Right renal pelvis (tissue), 4 donors: ENCODE results near the gene SSRP1. TPM values are rescaled to one million over a fixed set of nuclear protein-coding genes. Genes with fewer than 3 reads are reported as not detected.
"Not testable (repeated sequence)": the region's sequence is repeated elsewhere in the genome, so short reads cannot be mapped to it uniquely, and the experiment has no call there.

Source experiments
- DNase-seq, 4 donors: peaks; one replicate each; pipeline ENCODE4 v3.0.0-alpha.2; 2013; ENCODE audit warnings: low read depth in 4 of 4, low spot score in 3 of 4, missing footprints in 1 of 4
- polyA plus RNA-seq, 4 donors: library from polyadenylated mRNA; unstranded; fragments of 120-200 nt; gene quantifications; one replicate each; pipeline ENCODE4 v1.2.1, GENCODE V29; 2013; ENCODE audit not compliant: insufficient read length in 4 of 4

SSRP1 gene
- polyA plus RNA-seq, 4 donors: 166 to 176 (median 173) TPM

DNA sequence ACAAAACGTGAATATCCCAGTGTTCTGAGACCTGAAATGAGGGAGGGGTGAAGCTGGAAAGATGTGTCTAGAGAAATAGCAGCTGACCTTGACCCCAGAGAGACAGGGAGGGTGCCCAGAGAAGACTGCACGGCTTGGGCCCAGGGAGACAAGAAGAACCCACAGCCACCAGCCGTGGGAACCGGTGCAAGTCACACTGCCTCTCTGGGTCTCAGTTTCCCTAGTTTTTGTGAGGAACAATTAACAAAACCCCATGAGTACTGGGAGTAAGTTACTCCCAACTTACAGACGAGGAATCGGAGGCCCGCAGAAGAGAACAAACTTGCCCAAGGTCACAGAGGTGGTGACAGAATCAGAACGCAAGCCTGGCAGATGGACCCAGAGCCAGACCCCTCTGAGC lies 30.2 kb downstream of the SSRP1 start:
- DNase-seq: no peak

DNA sequence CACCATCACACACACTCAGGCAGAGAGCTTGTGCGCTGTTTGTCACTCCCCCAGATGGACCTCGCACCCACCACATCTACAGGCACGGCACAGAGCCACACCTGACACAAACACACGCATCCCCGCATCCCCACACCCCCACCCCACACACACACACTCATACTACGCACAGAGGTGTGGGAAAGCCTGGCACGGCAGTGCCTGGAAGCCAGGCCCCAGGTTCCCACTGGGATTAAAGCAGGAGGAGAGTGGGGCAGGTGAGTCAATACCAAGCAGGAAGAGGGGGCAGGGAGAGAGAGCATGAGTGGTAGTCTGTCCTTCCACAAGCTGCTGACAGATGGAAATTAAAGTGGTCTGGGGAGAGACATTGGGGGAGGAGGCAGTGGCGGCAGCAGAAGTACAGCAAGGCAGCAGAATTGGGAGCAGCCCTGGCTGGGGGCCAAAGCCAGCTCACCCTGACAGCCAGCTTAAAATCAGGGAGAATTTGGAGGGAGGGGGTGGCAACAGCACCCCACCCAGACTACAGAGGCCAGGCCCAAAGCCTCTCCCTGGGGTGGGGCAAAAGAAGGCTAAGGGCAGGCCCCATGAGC lies 31.6 kb downstream of the SSRP1 start:
- no peak for DNase-seq

DNA sequence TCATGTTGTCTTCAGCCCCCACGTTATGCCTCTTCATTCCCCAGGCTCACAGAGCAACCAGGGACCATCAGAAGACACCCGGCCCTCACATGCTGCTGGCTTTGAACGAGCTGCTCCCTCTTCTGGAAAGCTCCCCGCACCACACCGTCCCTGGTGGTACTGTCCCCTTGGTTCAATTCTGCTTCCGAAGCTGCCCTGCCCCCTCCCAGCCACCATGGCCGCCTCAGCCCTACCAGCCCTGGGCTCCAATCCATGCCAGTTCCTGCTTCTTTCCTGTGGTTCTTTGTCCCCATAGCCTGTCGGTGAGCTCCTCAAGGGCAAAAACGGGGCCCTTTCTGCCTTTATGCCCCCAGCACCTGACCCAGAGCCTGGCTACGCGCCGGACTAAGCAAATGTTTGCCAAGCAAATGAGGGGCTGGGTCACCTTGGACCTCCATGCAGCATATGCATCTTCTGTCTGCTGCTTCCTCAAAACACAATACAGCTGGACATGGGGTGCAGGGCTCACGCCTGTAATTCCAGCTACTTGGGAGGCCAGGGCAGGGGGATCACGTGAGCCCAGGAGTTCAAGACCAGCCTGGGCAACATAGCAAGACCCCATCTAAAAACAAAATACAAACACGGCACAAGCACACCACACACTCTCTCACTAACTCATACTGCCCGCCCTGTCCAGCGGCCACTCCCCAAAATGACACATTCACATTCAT lies 32.3 kb downstream of the SSRP1 start:
- DNase-seq: no peak

- DNase-seq: no peak
Observed at GRCh38 chr11:57302489-57302888, 33.2 kb downstream of the SSRP1 start.

GRCh38 chr11:57301711-57302423 lies 33.8 kb downstream of the SSRP1 start:
- no peak for DNase-seq

DNA sequence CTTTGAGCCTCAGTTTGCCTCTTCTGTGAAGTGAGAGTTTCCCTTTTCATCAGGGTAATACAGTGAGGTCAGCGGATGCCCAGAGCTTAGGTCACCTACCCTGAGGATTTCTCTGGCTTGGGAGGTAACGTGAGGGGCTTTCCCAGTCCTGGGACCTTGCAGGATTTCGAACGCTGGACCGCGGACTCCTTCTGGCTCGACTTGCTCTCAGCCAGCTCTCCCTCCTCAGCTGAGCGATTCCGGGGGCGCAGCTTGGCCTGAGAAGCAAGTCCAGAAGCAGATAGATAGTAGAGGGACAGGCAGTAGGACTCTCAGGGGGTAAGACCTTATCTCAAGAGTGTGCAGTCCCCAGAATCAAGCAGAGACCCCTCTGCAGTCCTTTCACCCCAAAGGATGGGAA lies 34.9 kb downstream of the SSRP1 start:
- no peak for DNase-seq

DNA sequence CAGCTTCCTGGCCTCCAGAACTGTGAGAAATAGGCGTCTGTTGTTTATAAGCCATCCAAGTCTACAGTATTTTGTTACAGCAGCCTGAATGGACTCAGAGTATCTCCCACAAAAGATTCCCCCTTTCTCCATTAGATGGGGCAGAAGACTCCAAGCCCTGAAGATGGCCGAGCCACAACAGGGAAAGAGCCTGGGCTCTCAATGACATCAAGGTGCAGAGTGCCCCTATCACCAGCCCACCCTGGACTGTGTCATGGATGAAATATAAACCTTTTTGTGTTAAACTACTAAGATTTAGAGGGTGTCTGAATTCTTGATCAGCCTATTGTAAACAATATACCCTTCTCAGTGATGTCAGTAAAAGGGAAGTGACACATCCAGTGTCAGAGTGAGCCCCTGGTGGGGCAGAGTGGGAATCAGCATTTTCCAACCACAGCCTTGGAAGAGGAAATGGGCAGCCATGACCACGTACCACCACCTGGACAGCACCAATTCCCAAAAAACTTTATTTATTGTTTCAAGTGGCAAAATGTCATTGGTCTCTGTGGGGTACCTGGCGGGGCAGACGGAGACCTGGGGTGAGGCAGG lies 36.4 kb downstream of the SSRP1 start:
- no peak for DNase-seq

DNA sequence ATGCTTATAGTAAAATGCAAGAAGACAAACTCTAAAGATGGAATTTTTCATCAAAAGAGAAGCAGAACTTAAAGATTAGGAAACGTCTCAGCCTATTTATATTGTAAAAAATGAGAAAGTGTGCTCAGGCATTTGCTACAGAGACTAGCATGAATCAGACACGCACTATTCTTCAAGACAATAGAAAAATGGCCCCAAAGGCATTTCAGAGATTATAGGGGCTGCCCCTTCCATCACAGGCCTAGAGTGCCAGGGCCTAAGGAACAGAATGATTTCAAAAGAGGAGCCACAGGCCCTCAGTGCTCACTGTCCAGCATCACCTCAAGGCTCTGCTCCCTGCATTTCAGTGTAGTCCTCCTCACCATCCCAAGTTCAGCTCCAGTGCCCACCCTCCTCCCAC lies 38.5 kb downstream of the SSRP1 start:
- no peak for DNase-seq

DNA sequence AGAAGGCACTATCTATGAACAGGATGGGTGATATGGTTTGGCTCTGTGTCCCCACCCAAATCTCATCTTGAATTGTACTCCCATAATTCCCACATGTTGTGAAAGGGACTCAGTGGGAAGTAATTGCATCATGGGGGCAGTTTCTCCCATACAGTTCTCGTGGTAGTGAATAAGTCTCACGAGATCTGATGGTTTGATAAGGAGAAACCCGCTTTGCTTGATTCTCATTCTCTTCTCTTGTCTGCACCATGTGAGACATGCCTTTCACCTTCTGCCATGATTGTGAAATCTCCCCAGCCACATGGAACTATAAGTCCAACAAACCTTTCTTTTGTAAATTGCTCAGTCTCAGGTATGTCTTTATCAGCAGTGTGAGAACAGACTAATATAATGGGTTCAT lies 39.5 kb downstream of the SSRP1 start:
- not testable (repeated sequence) for DNase-seq

DNA sequence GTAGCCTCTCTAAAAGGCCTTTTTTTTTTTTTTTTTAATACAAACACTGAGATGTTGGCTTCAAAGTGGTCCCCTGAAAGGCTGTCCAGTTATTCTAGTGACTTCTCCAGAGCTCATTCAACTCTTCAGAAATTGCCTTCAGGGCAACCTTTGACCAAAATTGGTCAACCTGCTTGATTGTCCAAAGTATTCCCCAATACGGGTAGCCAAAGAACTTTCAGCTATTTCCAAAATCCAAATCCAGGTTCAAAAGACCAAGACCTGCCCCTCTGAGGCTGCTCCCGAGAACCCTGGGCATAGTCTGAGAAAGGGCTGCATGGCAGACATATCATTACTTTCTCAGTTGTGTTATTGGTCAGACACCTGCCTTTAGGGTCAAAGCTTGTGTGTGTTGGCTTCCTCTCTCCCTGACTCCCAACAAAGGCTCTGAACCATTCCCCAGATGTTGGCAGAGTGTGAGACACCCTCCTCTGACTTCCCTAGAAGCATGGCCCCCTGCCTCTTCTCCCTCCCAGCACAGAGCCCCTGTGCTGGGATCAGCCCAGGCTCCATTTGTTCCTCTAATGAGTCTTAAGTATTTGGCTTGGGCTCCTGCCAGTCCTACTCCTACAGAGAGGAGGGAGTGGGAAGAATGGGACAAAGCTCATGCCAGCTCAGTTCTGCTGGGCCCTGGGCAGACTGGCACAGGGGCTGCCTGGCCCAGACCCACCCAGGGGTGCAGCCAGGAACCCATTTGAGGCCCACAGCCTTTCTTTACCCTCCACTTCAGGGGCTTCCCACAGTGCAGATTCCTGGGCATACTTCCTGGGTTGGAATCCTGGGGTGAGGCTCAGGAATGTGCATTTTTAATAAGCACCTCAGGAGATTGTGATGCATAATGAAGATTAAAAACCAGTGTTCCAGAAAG lies 41.2 kb downstream of the SSRP1 start:
- DNase-seq: no peak

DNA sequence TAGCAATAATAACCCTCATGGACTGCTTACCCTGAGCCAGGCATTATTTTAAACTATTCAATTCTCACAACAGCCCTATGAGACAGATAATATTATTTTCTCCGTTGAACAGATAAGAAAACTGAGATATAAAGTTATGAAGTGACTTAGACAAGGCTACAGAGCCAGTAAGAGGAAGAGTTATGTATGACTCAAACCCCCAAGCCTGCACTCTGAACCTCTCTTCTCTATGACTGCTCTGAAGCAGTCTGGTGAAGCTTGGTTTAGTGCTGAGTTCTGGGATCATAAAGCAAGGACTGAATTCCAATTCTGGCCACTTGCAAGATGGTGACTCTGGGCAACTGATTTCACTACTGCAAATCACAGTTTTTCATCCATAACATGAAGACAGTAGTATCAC lies 45.4 kb downstream of the SSRP1 start:
- DNase-seq: no peak

DNA sequence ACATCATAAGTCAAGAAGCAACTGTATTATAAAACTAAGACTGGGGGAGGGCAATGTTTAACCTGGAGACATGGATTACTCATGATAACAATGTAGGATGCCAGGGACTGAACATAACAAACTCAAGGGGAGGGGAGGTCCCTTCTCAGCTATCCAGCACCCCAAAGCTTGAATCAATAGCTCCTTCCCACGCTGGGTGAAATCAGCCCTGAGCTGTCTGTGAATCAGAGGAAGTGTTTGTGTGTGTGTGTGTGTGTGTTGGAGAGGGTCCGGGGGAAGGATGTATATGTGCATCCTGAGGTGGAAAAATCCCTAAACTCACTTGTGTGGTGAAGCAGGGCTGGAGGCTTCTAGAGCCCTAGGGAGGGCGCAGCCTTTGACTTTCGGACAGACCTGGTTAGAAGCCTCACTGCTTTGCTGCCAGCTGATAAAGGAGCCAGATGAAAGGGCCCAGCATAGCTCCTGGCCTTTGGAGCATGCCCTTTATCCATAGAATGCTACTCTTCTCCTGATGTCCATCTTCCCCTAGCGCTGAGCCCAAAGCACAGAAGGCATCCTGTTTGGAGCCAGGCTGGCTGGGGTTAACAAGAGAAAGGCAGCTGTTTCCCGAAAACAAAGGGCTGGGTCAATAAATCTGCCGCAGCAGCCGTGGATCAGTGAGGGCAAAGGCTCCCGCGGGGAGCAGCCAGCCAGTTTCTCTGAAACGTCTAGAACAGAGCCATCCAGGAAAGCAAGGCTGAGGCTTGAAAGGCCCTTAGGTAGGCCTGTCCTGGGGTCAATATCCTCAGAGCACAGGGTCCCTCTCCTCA lies 46.7 kb downstream of the SSRP1 start:
- DNase-seq: peak in 2 of 4 donors; percentile 28 to 31

- DNase-seq: no peak
Observed at GRCh38 chr11:57287884-57288283, 47.8 kb downstream of the SSRP1 start.

GRCh38 chr11:57283231-57283990 lies 52.3 kb downstream of the SSRP1 start:
- no peak for DNase-seq

- DNase-seq: not testable (repeated sequence)
Observed at GRCh38 chr11:57281546-57281945, 54.1 kb downstream of the SSRP1 start.

GRCh38 chr11:57279116-57279515 lies 56.6 kb downstream of the SSRP1 start:
- DNase-seq: no peak

DNA sequence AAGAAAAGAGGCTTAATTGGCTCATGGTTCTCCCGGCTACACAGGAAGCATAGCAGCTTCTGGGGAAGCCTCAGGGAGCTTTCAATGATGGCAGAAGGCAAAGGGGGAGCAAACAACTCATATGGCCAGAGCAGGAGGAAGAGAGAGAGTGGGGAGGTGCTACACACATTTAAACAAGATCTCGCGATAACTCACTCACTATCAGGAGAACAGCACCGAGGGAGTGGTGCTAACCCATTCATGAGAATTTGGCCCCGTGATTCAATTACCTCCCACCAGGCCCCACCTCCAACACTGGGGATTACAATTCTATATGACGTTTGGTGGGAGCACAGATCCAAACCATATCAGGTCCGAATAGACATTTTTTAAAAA lies 57.0 kb downstream of the SSRP1 start:
- no peak for DNase-seq

GRCh38 chr11:57277845-57278720 lies 57.6 kb downstream of the SSRP1 start:
- DNase-seq: peak; percentile 54 to 57 (median 56)
